Right lobe of liver (tissue), 6 donors: Measurements from ENCODE around the gene ACADSB. TPM values are rescaled to one million over a fixed set of nuclear protein-coding genes. Genes with fewer than 3 reads are reported as not detected.

Experiments
- ATAC-seq, 4 donors: fragments of 200-7000 bp; cut with Tn5 transposase; one replicate each; pipeline ENCODE4 v1.9.1; 2020; ENCODE audit warnings: mild to moderate bottlenecking in 4 of 4, moderate library complexity in 4 of 4
- DNase-seq, 3 donors: peaks; one replicate each; pipeline ENCODE4 v3.0.0-alpha.2; 2020
- H3K27ac ChIP-seq, 3 donors: fragments of 200-600 bp; one replicate each; pipeline ENCODE4 v1.8.0; 2022
- H3K27me3 ChIP-seq, 2 donors: fragments of 200-600 bp; one replicate each; pipeline ENCODE4 v1.8.0; 2022
- H3K36me3 ChIP-seq, 4 donors: fragments of 200-600 bp; sonication (generic) in 1 of 4; one replicate each; pipeline versions ENCODE4 v1.5.1 to v1.8.0; 2017 to 2022; ENCODE audit warnings: control low read depth in 1 of 4
- H3K4me1 ChIP-seq, 4 donors: fragments of 200-600 bp; sonication (generic) in 1 of 4; one replicate each; pipeline versions ENCODE4 v1.5.1 to v1.8.0; 2017 to 2022; ENCODE audit warnings: control low read depth in 1 of 4
- H3K4me3 ChIP-seq, 3 donors: fragments of 200-600 bp; one replicate each; pipeline ENCODE4 v1.8.0; 2022
- H3K9me3 ChIP-seq, 4 donors: fragments of 200-600 bp; sonication (generic) in 1 of 4; one replicate each; pipeline versions ENCODE4 v1.5.1 to v1.8.0; 2017 to 2022; ENCODE audit warnings: control low read depth in 1 of 4
- POLR2A ChIP-seq: fragments of 450-650 bp; IDR thresholded peaks from one replicate; pipeline ENCODE4 v1.6.1; 2017; ENCODE audit warnings: antibody characterized with exemption, mild to moderate bottlenecking
- WGBS: methylation state at CpG from one replicate; pipeline ENCODE4 v1.1.6; 2018; ENCODE audit warnings: low coverage, low lambda C conversion rate; ENCODE audit not compliant: insufficient coverage; ENCODE audit errors: missing lambda C conversion rate; 5-methylcytosine and 5-hydroxymethylcytosine counted together
- intact Hi-C, 2 donors: fragments of 100-400 bp; cut with DNase I; formaldehyde crosslinking; loops; one replicate each; pipeline versions ENCODE4 v1.11.2 to v1.14.1; 2022
- total RNA-seq, 6 experiments: library from RNA; depleted of rRNA in 2 of 6; stranded (reverse); fragments of >200 nt in 2 of 6; fragmentation: NEBNext Ultra II Directional in 3 of 6; extraction: Animal tissue kit (Norgen Biotek cat#: 25700) in 3 of 6; gene quantifications; one replicate each; pipeline versions ENCODE4 v1.1.0 to v1.2.4, GENCODE V29; 2016 to 2023
- TF ChIP-seq, protein P1 (sequence below), 4 donors: fragments of 200-600 bp in 3 of 4; fragments of 450-650 bp in 1 of 4; IDR thresholded peaks; one replicate each; pipeline versions ENCODE4 v1.5.1 to v1.8.0; 2016 to 2022; ENCODE audit warnings: antibody characterized with exemption in 4 of 4, mild to moderate bottlenecking in 2 of 4
- donor health status: DM: no; HTN: yes; CAD: no.
- donor health status: DM: no; HTN: no; CAD: no.
- donor health status: DM: no; HTN: no; CAD: no.
- donor health status: DM: no; HTN: yes; CAD: no.
- donor health status: DM: no; HTN: yes; CAD: no.

The ACADSB gene
- total RNA-seq, 6 experiments from 2014 or later: 73.6 to 591 (median 273) TPM

DNA sequence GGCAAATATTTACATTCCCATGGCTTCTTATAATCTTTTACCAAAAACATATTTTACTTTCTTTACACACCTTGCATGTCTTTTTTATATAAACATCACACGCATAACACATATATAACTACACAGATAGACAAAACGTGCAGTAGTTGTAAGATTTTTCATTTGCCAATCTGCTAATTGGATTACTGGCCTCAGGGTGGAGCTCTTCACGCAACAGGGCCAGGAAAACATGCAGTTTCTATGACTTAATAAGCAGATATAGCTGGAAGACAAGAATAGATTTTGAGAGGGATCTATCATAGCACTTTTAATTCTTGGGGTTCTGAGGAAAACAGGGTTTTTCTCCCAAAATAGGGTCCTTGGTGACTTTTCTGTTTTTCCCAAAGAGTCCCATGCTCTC is 12.7 kb downstream of the ACADSB start:
- no peak overlapping the region for H3K4me3 ChIP-seq
- peak overlapping the region; percentile 63 to 96 (median 94) for H3K27ac ChIP-seq
- no peaks in the 10 kb centered on the region for H3K36me3 ChIP-seq
- DNase-seq (no peak), ATAC-seq (peak; percentile 39 to 59 (median 56))
- TF ChIP-seq, protein P1, sequence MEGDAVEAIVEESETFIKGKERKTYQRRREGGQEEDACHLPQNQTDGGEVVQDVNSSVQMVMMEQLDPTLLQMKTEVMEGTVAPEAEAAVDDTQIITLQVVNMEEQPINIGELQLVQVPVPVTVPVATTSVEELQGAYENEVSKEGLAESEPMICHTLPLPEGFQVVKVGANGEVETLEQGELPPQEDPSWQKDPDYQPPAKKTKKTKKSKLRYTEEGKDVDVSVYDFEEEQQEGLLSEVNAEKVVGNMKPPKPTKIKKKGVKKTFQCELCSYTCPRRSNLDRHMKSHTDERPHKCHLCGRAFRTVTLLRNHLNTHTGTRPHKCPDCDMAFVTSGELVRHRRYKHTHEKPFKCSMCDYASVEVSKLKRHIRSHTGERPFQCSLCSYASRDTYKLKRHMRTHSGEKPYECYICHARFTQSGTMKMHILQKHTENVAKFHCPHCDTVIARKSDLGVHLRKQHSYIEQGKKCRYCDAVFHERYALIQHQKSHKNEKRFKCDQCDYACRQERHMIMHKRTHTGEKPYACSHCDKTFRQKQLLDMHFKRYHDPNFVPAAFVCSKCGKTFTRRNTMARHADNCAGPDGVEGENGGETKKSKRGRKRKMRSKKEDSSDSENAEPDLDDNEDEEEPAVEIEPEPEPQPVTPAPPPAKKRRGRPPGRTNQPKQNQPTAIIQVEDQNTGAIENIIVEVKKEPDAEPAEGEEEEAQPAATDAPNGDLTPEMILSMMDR (IDR thresholded peaks at IDR 0.05): peak; percentile 42 to 63 (median 54)
- no peak for TF ChIP-seq POLR2A
- 30% methylated on average over 3 of the region's 3 CpGs for WGBS
- H3K9me3 ChIP-seq: no peaks in the 10 kb centered on the region
- H3K4me1 ChIP-seq: peaks cover 0 to 70% (median 17%) of the 10 kb centered on the region in 4 donors
- H3K27me3 ChIP-seq: no peaks in the 10 kb centered on the region
- intact Hi-C loops: no loop called here

DNA sequence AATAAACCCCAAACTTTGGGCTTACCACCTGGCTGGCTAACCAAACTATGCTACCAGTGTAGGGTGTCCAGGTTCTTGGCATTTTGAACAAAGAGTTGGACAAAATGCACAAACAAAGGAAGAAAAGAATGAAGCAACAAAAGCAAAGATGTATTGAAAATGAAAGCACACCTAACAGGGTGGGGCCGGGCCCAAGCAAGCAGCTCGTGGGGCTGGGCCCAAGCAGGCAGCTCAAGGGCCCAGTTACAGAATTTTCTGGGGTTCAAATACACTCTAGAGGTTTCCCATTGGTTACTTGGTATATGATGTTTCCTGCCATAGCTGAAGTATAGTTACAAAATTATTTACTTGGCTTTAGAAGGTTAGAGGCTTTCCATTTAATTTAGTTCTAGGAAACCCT is 15.7 kb downstream of the ACADSB start:
- Histone ChIP-seq H3K27me3 (no peaks in the 10 kb centered on the region), H3K4me1 (peaks cover 0 to 48% (median 13%) of the 10 kb centered on the region in 4 donors), H3K36me3 (no peaks in the 10 kb centered on the region), H3K4me3 (no peak overlapping the region), H3K27ac (no peak overlapping the region), H3K9me3 (no peaks in the 10 kb centered on the region)
- DNase-seq: no peak
- no peak for ATAC-seq
- intact Hi-C loops: no loop called here
- TF ChIP-seq POLR2A: no peak
- TF ChIP-seq, protein P1 (IDR thresholded peaks at IDR 0.05): no peak
- WGBS: 94% methylated on average over 2 of the region's 2 CpGs

DNA sequence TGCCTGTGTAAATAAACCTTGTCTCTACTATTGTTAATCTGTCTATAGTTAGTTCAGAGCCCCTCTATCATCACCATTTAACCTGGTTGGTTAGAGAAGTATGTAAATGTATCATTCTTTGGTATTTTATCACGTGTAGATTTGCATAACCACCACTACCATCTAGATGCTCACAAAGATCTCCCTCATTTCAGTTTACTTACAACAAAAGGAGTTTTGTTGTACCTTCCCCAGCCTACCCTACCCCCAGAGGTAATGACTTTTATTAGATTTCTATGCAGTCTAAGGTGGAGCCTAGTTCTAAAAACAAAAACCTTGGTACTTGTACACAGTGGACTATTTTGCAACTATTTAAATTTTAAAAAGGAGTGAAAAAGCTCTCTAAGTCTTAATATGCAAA is 17.5 kb downstream of the ACADSB start:
- Histone ChIP-seq H3K9me3 (no peaks in the 10 kb centered on the region), H3K4me3 (no peak overlapping the region), H3K27me3 (no peaks in the 10 kb centered on the region), H3K27ac (no peak overlapping the region), H3K36me3 (no peaks in the 10 kb centered on the region), H3K4me1 (peaks cover 0 to 32% (median 10%) of the 10 kb centered on the region in 4 donors)
- DNase-seq (no peak), ATAC-seq (no peak)
- TF ChIP-seq, protein P1 (IDR thresholded peaks at IDR 0.05): no peak
- no peak for TF ChIP-seq POLR2A
- intact Hi-C loops: no loop called here
- WGBS: 81% methylated on average over 1 of the region's 1 CpG

DNA sequence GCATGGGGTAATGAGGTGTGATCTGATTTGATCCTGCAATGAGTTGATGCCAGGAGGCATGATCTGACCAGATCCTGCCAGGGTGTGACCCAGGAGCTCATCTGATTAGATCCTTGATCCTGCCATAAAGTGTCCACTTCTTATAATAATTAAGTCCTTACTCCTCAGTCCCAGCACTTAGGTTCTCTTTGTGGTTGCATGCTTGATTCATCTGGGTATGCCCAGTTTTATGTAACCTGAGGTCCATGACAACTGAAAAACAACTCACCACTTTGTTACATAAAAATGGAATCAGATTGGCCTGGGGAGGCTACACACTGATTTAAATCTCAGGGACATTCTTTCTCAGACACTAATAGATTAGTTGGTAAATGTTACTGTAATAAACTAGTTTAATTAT is 19.1 kb downstream of the ACADSB start:
- H3K36me3 ChIP-seq: no peaks in the 10 kb centered on the region
- intact Hi-C loops: no loop called here
- no peaks in the 10 kb centered on the region for H3K27me3 ChIP-seq
- no peak for DNase-seq
- no peak overlapping the region for H3K4me3 ChIP-seq
- no peak for ATAC-seq
- H3K4me1 ChIP-seq: peaks cover 0 to 16% (median 6%) of the 10 kb centered on the region in 4 donors
- no peaks in the 10 kb centered on the region for H3K9me3 ChIP-seq
- no peak overlapping the region for H3K27ac ChIP-seq
- no peak for TF ChIP-seq POLR2A
- TF ChIP-seq, protein P1 (IDR thresholded peaks at IDR 0.05): no peak

DNA sequence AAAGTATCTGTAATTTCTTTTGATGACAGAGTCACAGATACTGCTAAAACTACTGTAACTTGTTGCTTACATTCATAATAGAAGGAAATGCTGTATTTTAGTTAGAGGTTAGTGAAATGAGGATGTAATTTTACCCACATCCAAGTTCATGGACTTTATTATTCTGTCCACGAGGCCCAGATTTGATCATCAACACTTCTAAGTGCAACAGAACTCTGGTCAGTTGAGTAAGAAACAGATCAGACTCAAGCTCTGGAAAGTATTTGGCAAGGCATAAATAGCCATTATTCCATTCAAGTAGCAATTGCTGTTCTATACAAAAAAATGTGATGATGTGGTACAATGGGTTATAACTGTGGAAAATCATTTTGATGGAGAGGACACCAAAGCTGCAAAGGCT is 22.3 kb downstream of the ACADSB start:
- intact Hi-C loops: no loop called here
- Histone ChIP-seq H3K9me3 (no peaks in the 10 kb centered on the region), H3K27me3 (no peaks in the 10 kb centered on the region), H3K36me3 (peaks cover 0 to 5% (median 0%) of the 10 kb centered on the region in 4 donors), H3K4me1 (peaks cover 0 to 33% (median 4%) of the 10 kb centered on the region in 4 donors), H3K27ac (peak overlapping the region in 1 of 3 donors; percentile 21), H3K4me3 (no peak overlapping the region)
- no peak for TF ChIP-seq POLR2A
- TF ChIP-seq, protein P1 (IDR thresholded peaks at IDR 0.05): no peak
- ATAC-seq (peak in 2 of 4 donors; percentile 28 to 35), DNase-seq (no peak)
- 9% methylated on average over 1 of the region's 1 CpG for WGBS
